Neural cell (in vitro differentiated cells): Measurements from ENCODE around the gene CCDC85C. TPM values are rescaled to one million over a fixed set of nuclear protein-coding genes. Genes with fewer than 3 reads are reported as not detected.

Source experiments
- H2AFZ ChIP-seq: fragments of 200-600, 300-800 bp; sonication (generic), shearing (Covaris generic); 2 replicates; pipeline ENCODE4 v1.6.0; 2014; ENCODE audit warnings: low read depth, mild to moderate bottlenecking, antibody characterized with exemption, low read length, moderate library complexity
- H3F3A ChIP-seq: fragments of 200-600 bp; shearing (Covaris generic); 2 replicates; pipeline ENCODE4 v1.6.1; 2016; ENCODE audit warnings: mild to moderate bottlenecking, moderate library complexity, mixed read lengths, antibody characterized with exemption, low read length; ENCODE audit not compliant: insufficient read depth, poor library complexity, severe bottlenecking
- H3K27ac ChIP-seq: fragments of 200-600, 300-800 bp; sonication (generic), shearing (Covaris generic); 2 replicates; pipeline ENCODE4 v1.5.1; 2014; ENCODE audit warnings: mild to moderate bottlenecking, low read length, moderate library complexity
- H3K27me3 ChIP-seq: fragments of 300-800, 200-600 bp; sonication (generic), shearing (Covaris generic); 2 replicates; pipeline ENCODE4 v1.6.0; 2014; ENCODE audit warnings: mild to moderate bottlenecking, low read depth, low read length, moderate library complexity; ENCODE audit not compliant: insufficient read depth
- H3K36me3 ChIP-seq: fragments of 300-800, 200-600 bp; sonication (generic), shearing (Covaris generic); 2 replicates; pipeline ENCODE4 v1.5.1; 2014; ENCODE audit warnings: mild to moderate bottlenecking, antibody characterized with exemption, low read length, moderate library complexity; ENCODE audit not compliant: insufficient read depth
- H3K4me2 ChIP-seq: fragments of 300-800, 200-600 bp; sonication (generic), shearing (Covaris generic); 2 replicates; pipeline ENCODE4 v1.6.0; 2014; ENCODE audit warnings: mild to moderate bottlenecking, low read length
- H3K4me3 ChIP-seq: fragments of 300-800, 200-600 bp; sonication (generic), shearing (Covaris generic); 2 replicates; pipeline ENCODE4 v1.5.1; 2014; ENCODE audit warnings: mild to moderate bottlenecking, low read length, moderate library complexity
- H3K79me2 ChIP-seq: fragments of 200-600 bp; shearing (Covaris generic); replicated peaks from 2 replicates; pipeline ENCODE4 v1.6.0; 2014; ENCODE audit warnings: mild to moderate bottlenecking, low read length, moderate library complexity; ENCODE audit not compliant: insufficient read depth
- H3K9ac ChIP-seq: fragments of 300-800, 200-600 bp; sonication (generic), shearing (Covaris generic); 2 replicates; pipeline ENCODE4 v1.6.1; 2016; ENCODE audit warnings: mild to moderate bottlenecking, low read length, mixed read lengths
- H3K9me2 ChIP-seq: fragments of 200-600 bp; shearing (Covaris generic); 2 replicates; pipeline ENCODE4 v1.6.1; 2016; ENCODE audit warnings: mild to moderate bottlenecking, low read length, mixed read lengths; ENCODE audit not compliant: insufficient read depth
- H3K9me3 ChIP-seq: fragments of 200-600, 300-800 bp; sonication (generic), shearing (Covaris generic); 2 replicates; pipeline ENCODE4 v1.6.1; 2016; ENCODE audit warnings: mild to moderate bottlenecking, mixed run types, low read length, moderate library complexity, mixed read lengths
- H4K20me1 ChIP-seq: fragments of 200-600 bp; shearing (Covaris generic); 2 replicates; pipeline ENCODE4 v1.6.1; 2016; ENCODE audit warnings: mild to moderate bottlenecking, mixed run types; ENCODE audit not compliant: insufficient read depth
- CTCF ChIP-seq: fragments of 450-650 bp; IDR thresholded peaks from 2 replicates; pipeline ENCODE4 v1.5.1; 2014; ENCODE audit warnings: antibody characterized with exemption, mild to moderate bottlenecking, moderate library complexity; ENCODE audit not compliant: poor library complexity, severe bottlenecking
- EP300 ChIP-seq: fragments of 450-650 bp; conservative IDR thresholded peaks from 2 replicates; pipeline ENCODE4 v1.6.1; 2014; ENCODE audit warnings: antibody characterized with exemption, mild to moderate bottlenecking, moderate library complexity; ENCODE audit not compliant: poor library complexity, severe bottlenecking
- EZH2 ChIP-seq: fragments of 200-600, 300-800 bp; shearing (Covaris generic), sonication (generic); IDR thresholded peaks from 2 replicates; pipeline ENCODE4 v1.6.1; 2014; ENCODE audit warnings: antibody characterized with exemption, low read length, borderline replicate concordance, mild to moderate bottlenecking; ENCODE audit not compliant: insufficient read depth, poor library complexity, severe bottlenecking
- MXI1 ChIP-seq: fragments of 450-650 bp; conservative IDR thresholded peaks from 2 replicates; pipeline ENCODE4 v1.6.1; 2014; ENCODE audit warnings: antibody characterized with exemption, mild to moderate bottlenecking; ENCODE audit not compliant: poor library complexity, severe bottlenecking
- POLR2AphosphoS5 ChIP-seq: IDR thresholded peaks from 2 replicates; pipeline ENCODE4 v1.6.1; 2012
- RAD21 ChIP-seq: fragments of 450-650 bp; conservative IDR thresholded peaks from 2 replicates; pipeline ENCODE4 v1.6.1; 2014; ENCODE audit warnings: antibody characterized with exemption, mild to moderate bottlenecking, moderate library complexity
- SMC3 ChIP-seq: fragments of 450-650 bp; conservative IDR thresholded peaks from 2 replicates; pipeline ENCODE4 v1.6.1; 2014; ENCODE audit warnings: antibody characterized with exemption, mild to moderate bottlenecking, moderate library complexity; ENCODE audit not compliant: poor library complexity
- TAF1 ChIP-seq: IDR thresholded peaks from 2 replicates; pipeline ENCODE4 v1.6.1; 2012; ENCODE audit warnings: low read depth
- polyA plus RNA-seq: library from polyadenylated mRNA; depleted of rRNA; stranded (reverse); fragments of >200 nt; gene quantifications from 2 replicates; pipeline ENCODE4 v1.2.3, GENCODE V29; 2014
- TF ChIP-seq, protein P1 (sequence below): IDR thresholded peaks from 2 replicates; pipeline ENCODE4 v1.6.1; 2012; ENCODE audit warnings: borderline replicate concordance

The CCDC85C gene
- polyA plus RNA-seq, 1 donor from 2014 or later, result 24.8 TPM

- Histone ChIP-seq H3K36me3 (no peaks in the 10 kb centered on the region), H3K9me2 (no peaks in the 10 kb centered on the region), H3K4me3 (no peak overlapping the region), H3K9me3 (no peaks in the 10 kb centered on the region), H3K27me3 (no peaks in the 10 kb centered on the region), H2AFZ (no peak overlapping the region), H3K27ac (no peak overlapping the region), H3K79me2 (peaks cover 6% of the 10 kb centered on the region), H3K4me2 (no peak overlapping the region), H3F3A (no peaks in the 10 kb centered on the region), H3K9ac (no peak overlapping the region), H4K20me1 (no peaks in the 10 kb centered on the region)
- no peak for TF ChIP-seq MXI1
- TF ChIP-seq RAD21, result no peak
- no peak for TF ChIP-seq CTCF
- no peak for TF ChIP-seq EP300
- TF ChIP-seq EZH2, result no peak
- TF ChIP-seq, protein P1, sequence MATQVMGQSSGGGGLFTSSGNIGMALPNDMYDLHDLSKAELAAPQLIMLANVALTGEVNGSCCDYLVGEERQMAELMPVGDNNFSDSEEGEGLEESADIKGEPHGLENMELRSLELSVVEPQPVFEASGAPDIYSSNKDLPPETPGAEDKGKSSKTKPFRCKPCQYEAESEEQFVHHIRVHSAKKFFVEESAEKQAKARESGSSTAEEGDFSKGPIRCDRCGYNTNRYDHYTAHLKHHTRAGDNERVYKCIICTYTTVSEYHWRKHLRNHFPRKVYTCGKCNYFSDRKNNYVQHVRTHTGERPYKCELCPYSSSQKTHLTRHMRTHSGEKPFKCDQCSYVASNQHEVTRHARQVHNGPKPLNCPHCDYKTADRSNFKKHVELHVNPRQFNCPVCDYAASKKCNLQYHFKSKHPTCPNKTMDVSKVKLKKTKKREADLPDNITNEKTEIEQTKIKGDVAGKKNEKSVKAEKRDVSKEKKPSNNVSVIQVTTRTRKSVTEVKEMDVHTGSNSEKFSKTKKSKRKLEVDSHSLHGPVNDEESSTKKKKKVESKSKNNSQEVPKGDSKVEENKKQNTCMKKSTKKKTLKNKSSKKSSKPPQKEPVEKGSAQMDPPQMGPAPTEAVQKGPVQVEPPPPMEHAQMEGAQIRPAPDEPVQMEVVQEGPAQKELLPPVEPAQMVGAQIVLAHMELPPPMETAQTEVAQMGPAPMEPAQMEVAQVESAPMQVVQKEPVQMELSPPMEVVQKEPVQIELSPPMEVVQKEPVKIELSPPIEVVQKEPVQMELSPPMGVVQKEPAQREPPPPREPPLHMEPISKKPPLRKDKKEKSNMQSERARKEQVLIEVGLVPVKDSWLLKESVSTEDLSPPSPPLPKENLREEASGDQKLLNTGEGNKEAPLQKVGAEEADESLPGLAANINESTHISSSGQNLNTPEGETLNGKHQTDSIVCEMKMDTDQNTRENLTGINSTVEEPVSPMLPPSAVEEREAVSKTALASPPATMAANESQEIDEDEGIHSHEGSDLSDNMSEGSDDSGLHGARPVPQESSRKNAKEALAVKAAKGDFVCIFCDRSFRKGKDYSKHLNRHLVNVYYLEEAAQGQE, result no peak
- no peak for TF ChIP-seq TAF1
- TF ChIP-seq POLR2AphosphoS5, result no peak
- no peak for TF ChIP-seq SMC3
These were observed 69.1 kb downstream of the CCDC85C start for GRCh38 chr14:99534863-99535262.

DNA sequence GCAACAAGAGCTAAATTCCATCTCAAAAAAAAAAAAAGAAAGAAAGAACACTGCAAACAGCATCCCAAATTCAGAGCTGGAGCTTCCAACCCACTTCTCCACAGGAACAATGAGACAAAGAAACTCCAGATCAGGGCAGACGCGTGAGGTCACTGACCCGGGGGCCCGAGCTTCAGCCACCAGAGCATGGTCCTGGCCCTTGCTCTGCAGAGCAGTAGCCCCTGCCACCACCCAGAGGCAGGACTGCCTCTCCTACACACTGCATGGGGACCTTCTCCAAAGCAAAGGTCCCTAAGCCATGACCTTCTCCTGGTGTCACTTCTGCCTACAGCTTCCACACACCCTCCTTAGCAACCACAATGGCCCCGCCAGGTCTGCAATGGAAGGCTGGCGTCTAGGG, 69.7 kb downstream of the CCDC85C start:
- TF ChIP-seq MXI1 (no peak), POLR2AphosphoS5 (no peak), EZH2 (no peak), TAF1 (no peak), CTCF (no peak), RAD21 (no peak), EP300 (no peak), SMC3 (no peak)
- TF ChIP-seq, protein P1, result no peak
- H3K79me2 ChIP-seq, result peaks cover 6% of the 10 kb centered on the region
- H3K9me2 ChIP-seq, result no peaks in the 10 kb centered on the region
- H3K27ac ChIP-seq, result no peak overlapping the region
- no peaks in the 10 kb centered on the region for H3K36me3 ChIP-seq
- H3K27me3 ChIP-seq, result no peaks in the 10 kb centered on the region
- H3K4me3 ChIP-seq, result no peak overlapping the region
- H3K9me3 ChIP-seq, result no peaks in the 10 kb centered on the region
- H3K9ac ChIP-seq, result no peak overlapping the region
- no peak overlapping the region for H3K4me2 ChIP-seq
- no peaks in the 10 kb centered on the region for H3F3A ChIP-seq
- H4K20me1 ChIP-seq, result no peaks in the 10 kb centered on the region
- H2AFZ ChIP-seq, result no peak overlapping the region
